NCI-H1092 treated with DMSO at 0.1 percent for 48 hours (cell line): ENCODE data around the gene PHF19.

Source experiments
- DNase-seq: peaks from one replicate; lab custom pipeline; 2025; lab: John Stamatoyannopoulos, UW

The PHF19 gene

GRCh38 chr9:120913647-120914264, 36.8 kb upstream of the PHF19 start:
- no peak for DNase-seq

GRCh38 chr9:120912958-120913646, 36.1 kb upstream of the PHF19 start:
- no peak for DNase-seq

- DNase-seq = no peak
These were observed 34.4 kb upstream of the PHF19 start for GRCh38 chr9:120911295-120911837.

GRCh38 chr9:120910643-120911042, 33.7 kb upstream of the PHF19 start:
- no peak for DNase-seq

- DNase-seq = no peak
These were observed 32.9 kb upstream of the PHF19 start for GRCh38 chr9:120909904-120910303.

- peak; percentile 66 for DNase-seq
These were observed 28.6 kb upstream of the PHF19 start for GRCh38 chr9:120905315-120906164.

- DNase-seq = no peak
These were observed 28.0 kb upstream of the PHF19 start for GRCh38 chr9:120904978-120905301.

GRCh38 chr9:120904061-120904977, 27.3 kb upstream of the PHF19 start:
- no peak for DNase-seq

GRCh38 chr9:120902569-120903535, 25.9 kb upstream of the PHF19 start:
- DNase-seq = peak; percentile 10

- no peak for DNase-seq
These were observed 25.0 kb upstream of the PHF19 start for GRCh38 chr9:120901755-120902568.

GRCh38 chr9:120900824-120901223, 23.8 kb upstream of the PHF19 start:
- DNase-seq = no peak

GRCh38 chr9:120899490-120900068, 22.6 kb upstream of the PHF19 start:
- DNase-seq = no peak

- no peak for DNase-seq
These were observed 21.4 kb upstream of the PHF19 start for GRCh38 chr9:120898396-120898795.

- DNase-seq = no peak
These were observed 19.0 kb upstream of the PHF19 start for GRCh38 chr9:120895951-120896350.

- DNase-seq = no peak
These were observed 17.5 kb upstream of the PHF19 start for GRCh38 chr9:120894321-120895148.

- no peak for DNase-seq
These were observed 16.8 kb upstream of the PHF19 start for GRCh38 chr9:120893611-120894307.

- DNase-seq = peak; percentile 74
These were observed 16.0 kb upstream of the PHF19 start for GRCh38 chr9:120892748-120893610.
